HepG2 (cell line): ENCODE results near the gene STOML1. TPM values are rescaled to one million over a fixed set of nuclear protein-coding genes. Genes with fewer than 3 reads are reported as not detected.

Experiments
- ATF3 ChIP-seq: sonication (generic); formaldehyde crosslinking; IDR thresholded peaks from 2 replicates; pipeline ENCODE4 v1.4.0; 2020; ENCODE audit warnings: missing genetic modification reagents
- DNMT3B ChIP-seq: conservative IDR thresholded peaks from 2 replicates; pipeline ENCODE4 v1.6.1; 2016; ENCODE audit warnings: missing biosample characterization, control low read depth
- FOXA1 ChIP-seq, 2 experiments: fragments of 450-650 bp in 1 of 2; sonication (generic) in 1 of 2; formaldehyde crosslinking in 1 of 2; IDR thresholded peaks; 2 replicates each; pipeline versions ENCODE4 v1.4.0 to v1.6.1; 2016 to 2020; ENCODE audit warnings: missing genetic modification reagents in 1 of 2
- FOXK2 ChIP-seq: fragments of 450-650 bp; IDR thresholded peaks from 2 replicates; pipeline ENCODE4 v1.6.1; 2016
- GABPA ChIP-seq, 2 experiments: IDR thresholded peaks; 2 replicates each; pipeline ENCODE4 v1.6.1; 2011 to 2016; ENCODE audit warnings: low read depth in 2 of 2, low read length in 1 of 2, missing biosample characterization in 1 of 2, missing genetic modification characterization in 1 of 2
- NFKBIZ ChIP-seq: IDR thresholded peaks from 2 replicates; pipeline ENCODE4 v1.6.1; 2018; ENCODE audit warnings: missing genetic modification reagents, missing compliant biosample characterization
- NR0B2 ChIP-seq: sonication (generic); formaldehyde crosslinking; IDR thresholded peaks from 2 replicates; pipeline ENCODE4 v1.4.0; 2020; ENCODE audit warnings: mild to moderate bottlenecking, missing genetic modification reagents
- RAD21 ChIP-seq: fragments of 450-650 bp; formaldehyde crosslinking; IDR thresholded peaks from 2 replicates; pipeline ENCODE4 v1.5.0; 2020; ENCODE audit warnings: mild to moderate bottlenecking
- SALL1 ChIP-seq: sonication (generic); formaldehyde crosslinking; IDR thresholded peaks from 2 replicates; pipeline ENCODE4 v1.8.0; 2022; ENCODE audit warnings: mild to moderate bottlenecking, missing genetic modification reagents
- TERF1 ChIP-seq: sonication (generic); formaldehyde crosslinking; IDR thresholded peaks from 2 replicates; pipeline ENCODE4 v1.8.0; 2022; ENCODE audit warnings: mild to moderate bottlenecking, missing genetic modification reagents, moderate library complexity
- THYN1 ChIP-seq: sonication (generic); formaldehyde crosslinking; IDR thresholded peaks from 2 replicates; pipeline ENCODE4 v1.8.1; 2023; ENCODE audit warnings: low read depth, mild to moderate bottlenecking, moderate library complexity, missing genetic modification reagents, borderline replicate concordance
- U2AF1 ChIP-seq: fragments of 200-400 bp; formaldehyde crosslinking; optimal IDR thresholded peaks from 2 replicates; pipeline ENCODE3; 2017; ENCODE audit warnings: mild to moderate bottlenecking, low read depth, low read length
- ZBTB20 ChIP-seq: sonication (generic); formaldehyde crosslinking; IDR thresholded peaks from 2 replicates; pipeline ENCODE4 v1.8.1; 2023; ENCODE audit warnings: missing genetic modification reagents, low read depth, mild to moderate bottlenecking, borderline replicate concordance
- ZFP37 ChIP-seq: sonication (generic); formaldehyde crosslinking; IDR thresholded peaks from 2 replicates; pipeline ENCODE4 v1.4.0; 2020; ENCODE audit warnings: missing genetic modification reagents, borderline replicate concordance
- ZNF143 ChIP-seq: sonication (generic); formaldehyde crosslinking; IDR thresholded peaks from 2 replicates; pipeline ENCODE4 v1.4.0; 2020; ENCODE audit warnings: missing genetic modification reagents
- ZNF263 ChIP-seq: sonication (generic); formaldehyde crosslinking; IDR thresholded peaks from 2 replicates; pipeline ENCODE4 v1.4.0; 2020; ENCODE audit warnings: missing genetic modification reagents
- ZNF652 ChIP-seq: IDR thresholded peaks from 2 replicates; pipeline ENCODE4 v1.6.1; 2016; ENCODE audit warnings: low read depth, borderline replicate concordance
- ZNF678 ChIP-seq: sonication (generic); formaldehyde crosslinking; IDR thresholded peaks from 2 replicates; pipeline ENCODE4 v1.4.0; 2020; ENCODE audit warnings: mild to moderate bottlenecking, missing genetic modification reagents
- ZNF703 ChIP-seq: sonication (generic); formaldehyde crosslinking; IDR thresholded peaks from 2 replicates; pipeline ENCODE4 v1.5.1; 2020; ENCODE audit warnings: missing genetic modification reagents, mild to moderate bottlenecking, moderate library complexity, borderline replicate concordance
- ZNF770 ChIP-seq: sonication (generic); formaldehyde crosslinking; IDR thresholded peaks from 2 replicates; pipeline ENCODE4 v1.5.0; 2020; ENCODE audit warnings: mild to moderate bottlenecking, missing genetic modification reagents
- ZXDC ChIP-seq: sonication (generic); formaldehyde crosslinking; IDR thresholded peaks from 2 replicates; pipeline ENCODE4 v1.5.0; 2020; ENCODE audit warnings: mild to moderate bottlenecking, missing genetic modification reagents
- ZZZ3 ChIP-seq: sonication (generic); formaldehyde crosslinking; IDR thresholded peaks from 2 replicates; pipeline ENCODE4 v1.4.0; 2020; ENCODE audit warnings: missing genetic modification reagents, mild to moderate bottlenecking, borderline replicate concordance
- polyA plus RNA-seq, 8 experiments: library from polyadenylated mRNA; depleted of rRNA in 3 of 8; stranded (reverse) in 7 of 8; unstranded in 1 of 8; fragments of >200 nt; fragmentation: Illumina TruSeq in 4 of 8; extraction: Trizol in 4 of 8; gene quantifications; 2 replicates each; pipeline versions ENCODE4 v1.2.1 to v1.2.3, GENCODE V29; 2011 to 2016; ENCODE audit warnings: low read depth in 4 of 8, missing spikeins in 1 of 8, mixed read lengths in 1 of 8; ENCODE audit not compliant: insufficient read depth in 1 of 8
- total RNA-seq, 5 experiments: library from RNA; depleted of rRNA; stranded (reverse); fragments of >200 nt; fragmentation: Illumina TruSeq; extraction: Trizol; gene quantifications; 2 replicates each; pipeline ENCODE4 v1.2.3, GENCODE V29; 2016; ENCODE audit warnings: low read depth in 1 of 5

The STOML1 gene
- total and polyA plus RNA-seq, 2 of the 13 experiments (the other 11 are each of a cell fraction or from before 2014, with no cell fraction given): 3.5 to 3.7 TPM

- no peak for TF ChIP-seq U2AF1
- TF ChIP-seq NFKBIZ (CRISPR knock-in tag): no peak
- no peak for TF ChIP-seq ZFP37 (CRISPR knock-in tag)
- no peak for TF ChIP-seq TERF1
- TF ChIP-seq ZNF678: no peak
- no peak for TF ChIP-seq FOXA1 (IDR thresholded peaks at IDR 0.05)
- TF ChIP-seq FOXA1 (CRISPR knock-in tag; IDR thresholded peaks at IDR 0.05): no peak
- no peak for TF ChIP-seq ZNF143
- TF ChIP-seq ZNF652 (CRISPR knock-in tag): no peak
- no peak for TF ChIP-seq ZNF263
- TF ChIP-seq DNMT3B: no peak
- TF ChIP-seq GABPA (IDR thresholded peaks at IDR 0.05; ENCODE audit: low read depth, low read length): peak; percentile 88
- peak; percentile 79 for TF ChIP-seq GABPA (CRISPR knock-in tag; IDR thresholded peaks at IDR 0.05; ENCODE audit: low read depth)
- TF ChIP-seq ZBTB20 (CRISPR knock-in tag): no peak
- no peak for TF ChIP-seq THYN1 (CRISPR knock-in tag)
- TF ChIP-seq ZXDC: peak; percentile 71; the same call in 1 of the 2 replicates
- peak; percentile 58 for TF ChIP-seq SALL1 (CRISPR knock-in tag)
- TF ChIP-seq ZNF703 (CRISPR knock-in tag): no peak
- no peak for TF ChIP-seq ZZZ3 (CRISPR knock-in tag)
- no peak for TF ChIP-seq ZNF770 (CRISPR knock-in tag)
- no peak for TF ChIP-seq FOXK2
- TF ChIP-seq ATF3 (CRISPR knock-in tag): no peak
- TF ChIP-seq RAD21 (CRISPR knock-in tag): no peak; the same call in 1 of the 2 replicates
- peak; percentile 62; the same call in 1 of the 2 replicates for TF ChIP-seq NR0B2 (CRISPR knock-in tag)
Observed at GRCh38 chr15:73991726-73992593, at the start of gene STOML1 (continued).
